Pancreas (tissue), 10 donors: ENCODE results near the gene PKNOX2. TPM values are rescaled to one million over a fixed set of nuclear protein-coding genes. Genes with fewer than 3 reads are reported as not detected.

Experiments
- ATAC-seq, 4 donors: fragments of 200-7000 bp; cut with Tn5 transposase; one replicate each; pipeline versions ENCODE4 v1.8.0 to v1.9.1; 2020; ENCODE audit warnings: mild to moderate bottlenecking in 4 of 4, moderate library complexity in 4 of 4
- DNase-seq, 6 donors: peaks; one replicate each; pipeline ENCODE4 v3.0.0-alpha.2; 2020
- FAIRE-seq: peaks from 2 replicates; lab custom pipeline; 2012; peaks lifted over from hg19 to GRCh38; lab: Jason Lieb, UNC
- H3K27ac ChIP-seq, 4 donors: fragments of 200-600 bp; sonication (generic); 1 replicate in 3 of 4; 2 replicates in 1 of 4; pipeline versions ENCODE4 v1.5.0 to v1.8.0; 2020
- H3K27me3 ChIP-seq, 4 donors: fragments of 200-600 bp; one replicate each; pipeline ENCODE4 v1.8.0; 2021
- H3K36me3 ChIP-seq, 3 donors: fragments of 200-600 bp; sonication (generic) in 1 of 3; one replicate each; pipeline versions ENCODE4 v1.5.0 to v1.8.0; 2020 to 2021
- H3K4me1 ChIP-seq, 3 donors: fragments of 200-600 bp; one replicate each; pipeline ENCODE4 v1.8.0; 2021
- H3K4me3 ChIP-seq, 4 donors: fragments of 200-600 bp; sonication (generic) in 2 of 4; one replicate each; pipeline versions ENCODE4 v1.5.0 to v1.8.0; 2020 to 2021
- H3K9me3 ChIP-seq, 4 donors: fragments of 200-600 bp; one replicate each; pipeline ENCODE4 v1.8.0; 2021
- WGBS, 2 donors: extraction: QIAGEN DNeasy Blood & Tissue Kit; methylation state at CpG; one replicate each; pipeline ENCODE4 v1.1.7; 2013; 5-methylcytosine and 5-hydroxymethylcytosine counted together
- intact Hi-C, 3 donors: fragments of 100-400 bp; cut with DNase I; formaldehyde crosslinking; loops; one replicate each; pipeline versions ENCODE4 v1.11.1 to v1.14.2; 2022
- polyA plus RNA-seq, 2 donors: library from polyadenylated mRNA; stranded (reverse); fragments of 200-250 nt; gene quantifications; one replicate each; pipeline ENCODE4 v1.2.3, GENCODE V29; 2013
- total RNA-seq, 6 donors: library from RNA; stranded (reverse); fragmentation: NEBNext Ultra II Directional in 4 of 6; extraction: Animal tissue kit (Norgen Biotek cat#: 25700) in 4 of 6; gene quantifications; one replicate each; pipeline versions ENCODE4 v1.2.1 to v1.2.4, GENCODE V29; 2021 to 2023
- TF ChIP-seq, protein P1 (sequence below), 4 donors: fragments of 200-600 bp; sonication (generic) in 3 of 4; IDR thresholded peaks; one replicate each; pipeline versions ENCODE4 v1.5.0 to v1.8.0; 2021; ENCODE audit warnings: antibody characterized with exemption in 4 of 4
- donor health status: healthy with polysubstance abuse.
- donor health status: DM: no; HTN: no; CAD: no; lungs with moderate emphysema.
- donor health status: DM: no; HTN: no; CAD: no.
- donor health status: control.
- donor health status: control.
- donor health status: Bipolar disorder and iron deficiency.
- donor health status: DM: yes; HTN: yes; CAD: no.
- donor health status: DM: no; HTN: no; CAD: no.
- donor health status: DM: no; HTN: no; CAD: no.
- donor health status: DM: yes; HTN: yes; CAD: no.

The PKNOX2 gene
- total and polyA plus RNA-seq, 8 donors: 3.4 to 8.1 (median 5.8) TPM

DNA sequence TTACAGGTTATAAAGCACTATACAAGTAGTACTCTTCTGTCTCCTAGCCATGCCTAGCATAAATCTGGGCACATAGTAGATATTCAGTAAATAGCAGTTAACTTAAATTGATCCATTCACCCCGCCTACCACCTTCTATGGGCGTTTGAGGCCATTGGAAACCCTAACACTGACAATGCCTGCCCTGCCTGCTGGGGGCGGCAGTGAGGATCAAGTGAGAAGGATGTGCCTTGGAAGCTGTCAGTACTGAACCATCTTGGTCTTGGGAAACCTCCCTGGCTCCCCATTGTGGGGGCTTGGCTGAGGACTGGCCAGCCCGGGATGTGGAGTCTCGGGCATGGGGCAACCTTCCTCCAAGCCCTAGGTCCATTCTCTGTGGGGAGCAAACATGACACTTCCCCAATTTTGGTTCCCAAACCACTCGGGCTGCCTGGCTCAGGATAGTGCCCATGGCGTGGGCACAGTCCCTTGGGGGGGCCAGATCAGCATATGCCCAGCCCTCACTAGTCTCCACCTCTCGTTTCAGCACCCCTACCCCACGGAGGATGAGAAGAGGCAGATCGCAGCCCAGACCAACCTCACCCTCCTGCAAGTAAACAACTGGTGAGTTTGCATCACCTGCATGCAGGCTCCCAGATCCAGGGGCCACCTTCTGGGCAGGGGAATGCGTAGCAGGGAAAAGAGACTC, 264.1 kb downstream of the PKNOX2 start:
- Histone ChIP-seq H3K27ac (no peak overlapping the region), H3K27me3 (no peaks in the 10 kb centered on the region), H3K9me3 (no peaks in the 10 kb centered on the region), H3K4me3 (no peak overlapping the region), H3K4me1 (no peaks in the 10 kb centered on the region), H3K36me3 (no peaks in the 10 kb centered on the region)
- no peak for FAIRE-seq
- intact Hi-C loops: no loop called here
- ATAC-seq: no peak
- DNase-seq: no peak
- TF ChIP-seq, protein P1, sequence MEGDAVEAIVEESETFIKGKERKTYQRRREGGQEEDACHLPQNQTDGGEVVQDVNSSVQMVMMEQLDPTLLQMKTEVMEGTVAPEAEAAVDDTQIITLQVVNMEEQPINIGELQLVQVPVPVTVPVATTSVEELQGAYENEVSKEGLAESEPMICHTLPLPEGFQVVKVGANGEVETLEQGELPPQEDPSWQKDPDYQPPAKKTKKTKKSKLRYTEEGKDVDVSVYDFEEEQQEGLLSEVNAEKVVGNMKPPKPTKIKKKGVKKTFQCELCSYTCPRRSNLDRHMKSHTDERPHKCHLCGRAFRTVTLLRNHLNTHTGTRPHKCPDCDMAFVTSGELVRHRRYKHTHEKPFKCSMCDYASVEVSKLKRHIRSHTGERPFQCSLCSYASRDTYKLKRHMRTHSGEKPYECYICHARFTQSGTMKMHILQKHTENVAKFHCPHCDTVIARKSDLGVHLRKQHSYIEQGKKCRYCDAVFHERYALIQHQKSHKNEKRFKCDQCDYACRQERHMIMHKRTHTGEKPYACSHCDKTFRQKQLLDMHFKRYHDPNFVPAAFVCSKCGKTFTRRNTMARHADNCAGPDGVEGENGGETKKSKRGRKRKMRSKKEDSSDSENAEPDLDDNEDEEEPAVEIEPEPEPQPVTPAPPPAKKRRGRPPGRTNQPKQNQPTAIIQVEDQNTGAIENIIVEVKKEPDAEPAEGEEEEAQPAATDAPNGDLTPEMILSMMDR (IDR thresholded peaks at IDR 0.05): no peak
- WGBS, 2 donors: 72 to 79% methylated on average over 11 of the region's 11 CpGs

DNA sequence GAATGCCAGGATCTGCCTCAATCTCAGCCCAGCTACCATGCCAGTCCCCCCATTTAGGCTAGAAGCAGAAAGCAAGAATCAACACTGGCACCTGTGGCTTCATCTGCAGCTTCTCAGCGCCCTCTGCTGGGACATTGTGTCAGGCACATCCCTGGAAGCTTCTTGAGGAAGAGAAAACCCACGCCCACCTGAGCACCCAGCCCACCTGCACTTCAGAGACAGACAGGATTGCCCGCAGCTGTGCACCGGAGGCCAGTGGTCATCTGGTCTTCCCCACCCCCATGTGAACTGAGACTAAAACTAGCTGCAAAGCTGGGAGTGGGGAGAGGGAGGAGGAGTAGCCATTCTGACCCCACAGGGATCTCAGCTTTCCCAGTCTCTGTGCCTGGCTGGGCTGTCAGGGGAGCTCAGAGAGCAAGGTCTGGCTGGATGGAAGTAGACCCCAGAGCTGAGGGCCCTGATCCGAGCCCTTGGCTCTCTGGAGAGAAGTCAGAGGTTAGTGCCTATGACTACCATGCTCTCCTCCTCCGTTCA, 264.7 kb downstream of the PKNOX2 start:
- FAIRE-seq: no peak
- peak in 3 of 6 donors; percentile 30 to 74 (median 44) for DNase-seq
- TF ChIP-seq, protein P1 (IDR thresholded peaks at IDR 0.05): peak; percentile 14 to 43 (median 32)
- peak in 3 of 4 donors; percentile 46 to 65 (median 58) for ATAC-seq
- H3K4me3 ChIP-seq: no peak overlapping the region
- no peaks in the 10 kb centered on the region for H3K27me3 ChIP-seq
- no peaks in the 10 kb centered on the region for H3K4me1 ChIP-seq
- intact Hi-C loops: no loop called here
- WGBS, 2 donors: 57 to 66% methylated on average over 6 of the region's 6 CpGs
- H3K9me3 ChIP-seq: no peaks in the 10 kb centered on the region
- no peak overlapping the region for H3K27ac ChIP-seq
- H3K36me3 ChIP-seq: no peaks in the 10 kb centered on the region

DNA sequence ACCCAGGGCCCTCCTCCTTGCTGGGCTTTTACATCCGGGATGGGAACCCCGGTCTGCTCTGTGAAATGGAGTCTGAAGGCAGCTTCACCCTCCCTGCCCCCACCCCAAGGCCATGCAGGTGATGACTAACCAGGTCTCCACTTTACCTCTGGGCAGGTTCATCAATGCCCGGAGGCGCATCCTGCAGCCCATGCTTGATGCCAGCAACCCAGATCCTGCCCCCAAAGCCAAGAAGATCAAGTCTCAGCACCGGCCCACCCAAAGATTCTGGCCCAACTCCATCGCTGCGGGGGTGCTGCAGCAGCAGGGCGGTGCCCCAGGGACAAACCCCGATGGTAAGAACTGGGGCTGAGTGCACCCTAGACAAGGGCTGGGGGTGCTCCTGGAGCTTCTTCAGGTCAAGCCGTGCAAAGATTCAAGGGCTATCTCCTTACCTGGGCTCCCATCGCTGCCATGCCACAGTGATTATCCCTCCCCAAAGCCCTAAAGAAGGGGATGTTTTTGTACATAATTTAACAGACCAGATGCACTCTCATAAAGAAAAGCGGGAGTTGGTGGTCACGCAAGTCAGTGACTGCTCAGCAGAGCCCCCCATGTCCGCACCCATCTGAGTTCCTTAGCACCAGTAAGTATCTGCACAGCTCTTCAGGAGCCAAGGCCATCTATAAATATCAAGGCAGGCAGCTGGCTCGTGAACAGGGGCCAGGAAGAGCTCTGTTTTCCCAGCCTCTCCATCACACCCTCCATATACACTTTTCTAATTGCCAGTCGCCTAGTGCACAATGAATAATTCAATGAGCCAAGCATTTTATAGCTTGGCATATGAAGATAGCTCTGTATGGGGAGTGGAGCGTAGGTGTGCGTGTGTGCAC, 265.5 kb downstream of the PKNOX2 start:
- intact Hi-C loops: no loop called here
- ATAC-seq: no peak
- TF ChIP-seq, protein P1 (IDR thresholded peaks at IDR 0.05): no peak
- no peak overlapping the region for H3K4me3 ChIP-seq
- no peaks in the 10 kb centered on the region for H3K36me3 ChIP-seq
- WGBS, 2 donors: 86 to 92% methylated on average over 18 of the region's 18 CpGs
- no peaks in the 10 kb centered on the region for H3K4me1 ChIP-seq
- H3K9me3 ChIP-seq: no peaks in the 10 kb centered on the region
- H3K27me3 ChIP-seq: no peaks in the 10 kb centered on the region
- FAIRE-seq: no peak
- DNase-seq: no peak
- H3K27ac ChIP-seq: no peak overlapping the region

DNA sequence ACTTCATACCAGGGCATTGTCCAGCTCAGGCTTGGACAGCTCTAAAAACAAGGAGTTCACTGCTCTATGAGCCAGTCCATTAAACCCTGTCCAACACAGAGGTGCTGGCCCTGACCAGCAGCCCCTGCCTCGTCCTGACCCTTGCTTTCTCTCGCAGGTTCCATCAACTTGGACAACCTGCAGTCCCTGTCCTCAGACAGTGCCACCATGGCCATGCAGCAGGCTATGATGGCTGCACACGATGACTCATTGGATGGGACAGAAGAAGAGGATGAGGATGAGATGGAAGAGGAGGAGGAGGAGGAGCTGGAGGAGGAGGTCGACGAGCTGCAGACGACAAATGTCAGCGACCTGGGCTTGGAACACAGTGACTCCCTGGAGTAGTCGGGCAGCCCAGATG, 266.5 kb downstream of the PKNOX2 start:
- H3K36me3 ChIP-seq: no peaks in the 10 kb centered on the region
- intact Hi-C loops: no loop called here
- H3K27ac ChIP-seq: no peak overlapping the region
- no peaks in the 10 kb centered on the region for H3K4me1 ChIP-seq
- no peak overlapping the region for H3K4me3 ChIP-seq
- no peaks in the 10 kb centered on the region for H3K27me3 ChIP-seq
- DNase-seq (no peak), FAIRE-seq (no peak), ATAC-seq (no peak)
- H3K9me3 ChIP-seq: no peaks in the 10 kb centered on the region
- TF ChIP-seq, protein P1 (IDR thresholded peaks at IDR 0.05): no peak
- whole genome bisulfite sequencing, 2 donors: 78 to 81% methylated on average over 8 of the region's 8 CpGs
